SK-N-SH treated with all-trans-retinoic acid at 6 μM for 48 hours (cell line): ENCODE results near the gene ODAD2.

ENCODE experiments used
- CSDC2 ChIP-seq: fragments of 250-450 bp; sonication (Bioruptor Pico); IDR thresholded peaks from 2 replicates; pipeline ENCODE4 v1.5.0; 2020; ENCODE audit warnings: mild to moderate bottlenecking, moderate library complexity
- ISL1 ChIP-seq: fragments of 250-450 bp; sonication (Bioruptor Pico); IDR thresholded peaks from 2 replicates; pipeline ENCODE4 v2.1.2; 2022; ENCODE audit warnings: mild to moderate bottlenecking, moderate library complexity
- PPARA ChIP-seq: fragments of 250-450 bp; sonication (Bioruptor Pico); IDR thresholded peaks from 2 replicates; pipeline ENCODE4 v1.5.0; 2020; ENCODE audit warnings: mild to moderate bottlenecking, borderline replicate concordance
- ZC3H10 ChIP-seq: fragments of 250-450 bp; sonication (Bioruptor Pico); IDR thresholded peaks from 2 replicates; pipeline ENCODE4 v1.5.1; 2021; ENCODE audit warnings: mild to moderate bottlenecking, moderate library complexity
- ZFP3 ChIP-seq: fragments of 250-450 bp; sonication (Bioruptor Pico); IDR thresholded peaks from 2 replicates; pipeline ENCODE4 v1.5.0; 2020; ENCODE audit warnings: mild to moderate bottlenecking, moderate library complexity
- ZNF565 ChIP-seq: fragments of 450-650 bp; formaldehyde crosslinking; conservative IDR thresholded peaks from 2 replicates; pipeline ENCODE4 v1.5.0; 2020; ENCODE audit warnings: low read depth, mild to moderate bottlenecking, moderate library complexity
- ZNF8 ChIP-seq: fragments of 450-650 bp; formaldehyde crosslinking; IDR thresholded peaks from 2 replicates; pipeline ENCODE4 v1.5.0; 2020; ENCODE audit warnings: mild to moderate bottlenecking, moderate library complexity
- TF ChIP-seq, protein P1 (sequence below): fragments of 250-450 bp; sonication (Bioruptor Pico); IDR thresholded peaks from 2 replicates; pipeline ENCODE4 v1.5.0; 2020; ENCODE audit warnings: mild to moderate bottlenecking, moderate library complexity
- TF ChIP-seq, protein P2 (sequence below): fragments of 250-450 bp; sonication (Bioruptor Pico); IDR thresholded peaks from 2 replicates; pipeline ENCODE4 v1.5.1; 2021; ENCODE audit warnings: mild to moderate bottlenecking, moderate library complexity
- TF ChIP-seq, protein P3 (sequence below): fragments of 250-450 bp; sonication (Bioruptor Pico); IDR thresholded peaks from 2 replicates; pipeline ENCODE4 v1.8.0; 2020; ENCODE audit warnings: mild to moderate bottlenecking, moderate library complexity, borderline replicate concordance

DNA sequence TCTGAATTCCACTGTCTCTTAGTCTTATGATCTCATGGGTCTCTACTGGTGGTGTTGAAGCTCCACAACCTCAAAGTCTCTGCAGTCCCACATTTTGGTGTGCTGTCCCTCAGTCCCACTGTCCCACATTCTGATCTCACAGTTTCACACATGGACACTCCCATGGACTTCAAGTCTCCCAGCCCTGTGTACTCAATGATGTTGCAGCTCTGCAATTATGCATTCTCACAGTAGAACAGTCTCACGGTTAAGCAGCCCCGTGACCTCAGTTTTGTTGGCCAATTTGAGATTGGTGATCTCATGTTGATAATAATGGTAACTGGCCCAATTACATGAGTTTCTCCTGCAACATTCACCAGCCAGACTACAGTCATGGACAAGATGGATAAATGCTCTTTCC lies 109.4 kb downstream of the ODAD2 start:
- TF ChIP-seq, protein P1, sequence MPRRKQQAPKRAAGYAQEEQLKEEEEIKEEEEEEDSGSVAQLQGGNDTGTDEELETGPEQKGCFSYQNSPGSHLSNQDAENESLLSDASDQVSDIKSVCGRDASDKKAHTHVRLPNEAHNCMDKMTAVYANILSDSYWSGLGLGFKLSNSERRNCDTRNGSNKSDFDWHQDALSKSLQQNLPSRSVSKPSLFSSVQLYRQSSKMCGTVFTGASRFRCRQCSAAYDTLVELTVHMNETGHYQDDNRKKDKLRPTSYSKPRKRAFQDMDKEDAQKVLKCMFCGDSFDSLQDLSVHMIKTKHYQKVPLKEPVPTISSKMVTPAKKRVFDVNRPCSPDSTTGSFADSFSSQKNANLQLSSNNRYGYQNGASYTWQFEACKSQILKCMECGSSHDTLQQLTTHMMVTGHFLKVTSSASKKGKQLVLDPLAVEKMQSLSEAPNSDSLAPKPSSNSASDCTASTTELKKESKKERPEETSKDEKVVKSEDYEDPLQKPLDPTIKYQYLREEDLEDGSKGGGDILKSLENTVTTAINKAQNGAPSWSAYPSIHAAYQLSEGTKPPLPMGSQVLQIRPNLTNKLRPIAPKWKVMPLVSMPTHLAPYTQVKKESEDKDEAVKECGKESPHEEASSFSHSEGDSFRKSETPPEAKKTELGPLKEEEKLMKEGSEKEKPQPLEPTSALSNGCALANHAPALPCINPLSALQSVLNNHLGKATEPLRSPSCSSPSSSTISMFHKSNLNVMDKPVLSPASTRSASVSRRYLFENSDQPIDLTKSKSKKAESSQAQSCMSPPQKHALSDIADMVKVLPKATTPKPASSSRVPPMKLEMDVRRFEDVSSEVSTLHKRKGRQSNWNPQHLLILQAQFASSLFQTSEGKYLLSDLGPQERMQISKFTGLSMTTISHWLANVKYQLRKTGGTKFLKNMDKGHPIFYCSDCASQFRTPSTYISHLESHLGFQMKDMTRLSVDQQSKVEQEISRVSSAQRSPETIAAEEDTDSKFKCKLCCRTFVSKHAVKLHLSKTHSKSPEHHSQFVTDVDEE (CRISPR knock-in tag) = no peak
- TF ChIP-seq, protein P2, sequence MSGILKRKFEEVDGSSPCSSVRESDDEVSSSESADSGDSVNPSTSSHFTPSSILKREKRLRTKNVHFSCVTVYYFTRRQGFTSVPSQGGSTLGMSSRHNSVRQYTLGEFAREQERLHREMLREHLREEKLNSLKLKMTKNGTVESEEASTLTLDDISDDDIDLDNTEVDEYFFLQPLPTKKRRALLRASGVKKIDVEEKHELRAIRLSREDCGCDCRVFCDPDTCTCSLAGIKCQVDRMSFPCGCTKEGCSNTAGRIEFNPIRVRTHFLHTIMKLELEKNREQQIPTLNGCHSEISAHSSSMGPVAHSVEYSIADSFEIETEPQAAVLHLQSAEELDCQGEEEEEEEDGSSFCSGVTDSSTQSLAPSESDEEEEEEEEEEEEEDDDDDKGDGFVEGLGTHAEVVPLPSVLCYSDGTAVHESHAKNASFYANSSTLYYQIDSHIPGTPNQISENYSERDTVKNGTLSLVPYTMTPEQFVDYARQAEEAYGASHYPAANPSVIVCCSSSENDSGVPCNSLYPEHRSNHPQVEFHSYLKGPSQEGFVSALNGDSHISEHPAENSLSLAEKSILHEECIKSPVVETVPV = no peak
- no peak for TF ChIP-seq ZC3H10 (CRISPR knock-in tag)
- TF ChIP-seq PPARA (CRISPR knock-in tag) = no peak
- TF ChIP-seq ZNF8 (CRISPR knock-in tag) = no peak
- no peak for TF ChIP-seq ZFP3 (CRISPR knock-in tag)
- no peak for TF ChIP-seq ZNF565 (CRISPR knock-in tag)
- TF ChIP-seq, protein P3, sequence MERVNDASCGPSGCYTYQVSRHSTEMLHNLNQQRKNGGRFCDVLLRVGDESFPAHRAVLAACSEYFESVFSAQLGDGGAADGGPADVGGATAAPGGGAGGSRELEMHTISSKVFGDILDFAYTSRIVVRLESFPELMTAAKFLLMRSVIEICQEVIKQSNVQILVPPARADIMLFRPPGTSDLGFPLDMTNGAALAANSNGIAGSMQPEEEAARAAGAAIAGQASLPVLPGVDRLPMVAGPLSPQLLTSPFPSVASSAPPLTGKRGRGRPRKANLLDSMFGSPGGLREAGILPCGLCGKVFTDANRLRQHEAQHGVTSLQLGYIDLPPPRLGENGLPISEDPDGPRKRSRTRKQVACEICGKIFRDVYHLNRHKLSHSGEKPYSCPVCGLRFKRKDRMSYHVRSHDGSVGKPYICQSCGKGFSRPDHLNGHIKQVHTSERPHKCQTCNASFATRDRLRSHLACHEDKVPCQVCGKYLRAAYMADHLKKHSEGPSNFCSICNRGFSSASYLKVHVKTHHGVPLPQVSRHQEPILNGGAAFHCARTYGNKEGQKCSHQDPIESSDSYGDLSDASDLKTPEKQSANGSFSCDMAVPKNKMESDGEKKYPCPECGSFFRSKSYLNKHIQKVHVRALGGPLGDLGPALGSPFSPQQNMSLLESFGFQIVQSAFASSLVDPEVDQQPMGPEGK (CRISPR knock-in tag) = no peak
- TF ChIP-seq ISL1 (CRISPR knock-in tag) = no peak
- TF ChIP-seq CSDC2 (CRISPR knock-in tag) = no peak
